DMS53 (cell line): ENCODE results near the gene DNAH8.
A peak's percentile ranks its signal among the peaks of the same experiment; 100 is the strongest.
"Not testable (repeated sequence)": the region's sequence is repeated elsewhere in the genome, so short reads cannot be mapped to it uniquely, and the experiment has no call there.

ENCODE experiments used
- DNase-seq: peaks from one replicate; lab custom pipeline; 2025; lab: John Stamatoyannopoulos, UW

The DNAH8 gene

DNA sequence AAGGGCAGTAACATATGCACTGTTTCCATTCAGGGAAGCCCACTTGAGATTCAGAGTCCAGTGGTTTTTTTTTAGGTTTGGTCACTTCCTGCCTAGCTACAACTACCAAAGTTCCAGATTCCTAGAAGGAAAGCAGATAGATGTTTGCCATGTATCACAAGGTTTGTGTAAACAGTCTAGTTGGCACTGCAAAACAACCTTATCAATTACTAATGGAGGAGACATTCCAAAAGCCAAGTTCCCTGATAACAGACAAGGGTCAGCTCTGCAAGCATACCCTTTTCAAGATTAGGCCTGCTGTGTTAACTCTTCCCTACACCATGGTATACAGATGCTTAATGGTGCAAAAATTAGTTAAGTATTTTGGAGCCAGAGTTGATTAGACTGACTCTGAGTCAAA is 192.2 kb downstream of the DNAH8 start:
- no peak for DNase-seq

DNA sequence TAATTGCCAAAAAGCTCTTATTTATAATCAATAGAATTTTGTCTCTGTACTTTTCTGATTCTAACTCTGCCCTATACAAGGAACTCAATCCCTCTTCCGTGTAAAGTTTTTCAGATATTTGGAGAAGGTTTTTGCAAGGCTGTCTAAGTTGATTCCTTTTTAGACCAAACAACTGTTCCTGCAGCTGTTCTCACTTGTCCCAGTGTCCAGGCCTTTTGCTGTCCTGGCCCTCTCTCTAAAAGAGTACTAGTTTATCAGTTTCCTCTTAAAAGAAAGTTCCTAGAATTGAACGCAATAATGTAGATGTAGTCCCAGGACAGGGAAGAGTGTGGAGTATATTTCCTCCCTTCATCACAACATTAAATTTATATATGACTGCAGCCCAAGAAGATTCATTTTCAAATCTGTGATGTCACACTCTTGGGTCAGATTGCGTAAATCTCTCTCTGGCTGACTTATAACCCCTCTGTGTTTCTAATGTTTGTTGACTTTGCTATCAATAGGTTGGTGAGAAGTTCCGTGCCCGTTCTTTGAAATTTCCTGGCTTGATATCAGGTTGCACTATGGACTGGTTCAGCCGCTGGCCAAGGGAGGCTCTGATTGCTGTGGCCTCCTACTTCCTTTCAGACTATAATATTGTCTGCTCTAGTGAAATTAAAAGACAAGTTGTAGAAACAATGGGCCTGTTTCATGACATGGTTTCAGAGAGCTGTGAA is 194.1 kb downstream of the DNAH8 start:
- peak; percentile 56 for DNase-seq

DNA sequence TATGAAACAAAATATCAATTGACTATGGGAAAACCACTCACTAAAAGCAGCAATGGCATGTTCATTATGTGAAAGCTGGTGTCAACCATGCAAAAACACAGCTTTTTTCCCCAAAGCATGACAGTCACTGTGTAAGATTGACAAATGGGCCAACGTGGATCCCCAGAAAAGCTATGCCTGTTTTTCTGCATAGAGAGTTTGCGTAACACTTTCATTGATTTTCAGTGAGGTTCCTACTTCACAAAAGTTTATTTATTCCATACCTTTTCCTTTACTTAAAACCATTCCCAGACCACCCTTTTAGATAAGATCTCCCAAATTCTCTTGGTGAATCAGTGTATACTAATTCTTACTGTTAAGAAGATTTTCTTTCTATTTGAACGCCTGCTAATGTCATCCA is 195.1 kb downstream of the DNAH8 start:
- no peak for DNase-seq

DNA sequence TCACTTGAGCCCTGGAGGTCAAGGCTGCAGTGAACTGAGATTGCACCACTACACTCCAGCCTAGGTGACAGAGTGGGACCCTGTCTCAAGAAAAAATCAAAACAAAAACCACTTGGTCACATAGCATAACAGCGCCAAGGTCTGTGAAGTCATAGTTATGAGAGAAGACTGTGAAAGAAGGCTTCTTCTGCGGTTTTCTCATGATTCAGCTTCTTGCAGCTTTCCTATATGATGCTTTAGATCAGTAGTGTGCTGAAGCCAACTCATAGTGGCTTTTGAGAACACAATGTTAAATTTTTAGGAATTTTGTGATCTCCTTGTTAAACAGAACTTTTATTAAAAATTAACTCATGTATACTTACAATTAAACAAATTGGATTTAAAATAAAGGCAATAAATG is 197.3 kb downstream of the DNAH8 start:
- no peak for DNase-seq

DNA sequence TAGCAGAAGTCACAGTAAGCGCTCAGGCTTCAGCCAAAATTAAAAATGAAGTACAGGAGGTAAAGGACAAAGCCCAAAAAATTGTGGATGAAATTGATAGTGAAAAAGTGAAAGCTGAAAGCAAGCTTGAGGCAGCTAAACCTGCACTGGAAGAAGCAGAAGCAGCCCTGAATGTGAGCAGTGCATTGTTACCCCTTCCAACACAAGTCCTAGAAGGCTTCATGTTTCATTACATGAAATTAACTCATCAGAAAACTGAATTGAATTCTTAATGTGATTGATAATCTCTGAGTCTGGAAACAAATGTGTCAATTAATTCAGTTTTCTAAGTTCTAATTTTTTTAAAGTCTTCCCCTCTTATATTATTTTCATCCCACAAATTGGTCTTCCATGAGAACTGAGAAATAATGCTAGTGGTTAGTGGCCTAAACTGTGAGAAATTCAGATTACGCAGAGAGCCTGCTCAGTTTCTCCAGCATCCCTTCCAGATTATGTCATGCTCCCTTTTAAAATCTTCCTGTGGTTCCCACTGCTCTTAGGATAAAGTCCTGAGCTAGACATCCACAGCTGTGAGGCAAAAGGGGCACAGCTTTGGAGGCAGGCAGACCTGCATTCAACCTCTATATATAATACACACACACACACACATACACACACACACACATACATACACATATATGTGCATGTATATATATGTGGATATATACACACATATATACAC is 200.3 kb downstream of the DNAH8 start:
- no peak for DNase-seq

DNA sequence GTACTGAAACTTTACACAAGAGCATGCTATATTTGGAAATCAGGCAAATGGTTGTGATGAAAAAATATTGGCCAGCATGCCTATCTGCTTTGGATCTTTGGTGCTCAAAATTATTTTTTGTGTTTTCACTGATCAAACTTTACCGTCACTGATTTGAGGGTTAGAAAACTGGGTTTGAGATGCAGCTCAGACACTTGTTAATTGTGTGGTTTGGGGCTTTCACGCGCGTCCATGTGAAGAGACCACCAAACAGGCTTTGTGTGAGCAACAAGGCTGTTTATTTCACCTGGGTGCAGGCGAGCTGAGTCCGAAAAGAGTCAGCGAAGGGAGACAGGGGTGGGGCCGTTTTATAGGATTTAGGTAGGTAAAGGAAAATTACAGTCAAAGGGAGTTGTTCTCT is 206.4 kb downstream of the DNAH8 start:
- not testable (repeated sequence) for DNase-seq

DNA sequence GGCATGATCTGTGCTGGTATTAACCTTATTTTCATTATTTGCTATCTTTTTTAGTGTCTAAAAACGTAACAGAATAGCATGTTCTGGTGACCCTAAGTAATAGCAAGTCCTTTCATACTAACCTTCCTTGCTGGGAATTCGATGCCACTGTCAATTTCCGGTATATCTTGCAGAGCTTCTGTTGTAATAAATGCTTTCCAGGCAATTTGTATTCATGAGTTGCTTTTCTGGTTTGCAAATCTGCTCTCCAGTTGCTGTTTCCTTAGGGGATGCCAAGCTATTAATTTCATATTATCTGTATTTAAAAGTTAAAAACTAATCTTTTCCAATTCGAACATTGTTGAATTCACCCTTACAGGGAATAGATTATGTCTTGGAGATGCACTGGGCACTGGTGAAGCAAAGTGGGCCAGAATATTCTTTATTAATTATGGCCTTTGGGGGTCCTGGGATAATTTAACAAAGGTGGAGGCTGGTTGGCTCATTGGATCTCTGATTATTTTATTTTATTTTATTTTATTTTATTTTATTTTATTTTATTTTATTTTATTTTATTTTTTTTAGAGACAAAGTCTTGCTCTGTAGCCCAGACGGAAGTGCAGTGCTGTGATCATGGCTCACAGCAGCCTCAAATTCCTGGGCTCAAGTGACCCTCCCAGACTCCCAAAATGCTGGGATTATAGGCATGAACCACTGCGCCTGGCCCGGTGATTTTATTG is 209.8 kb downstream of the DNAH8 start:
- no peak for DNase-seq

DNA sequence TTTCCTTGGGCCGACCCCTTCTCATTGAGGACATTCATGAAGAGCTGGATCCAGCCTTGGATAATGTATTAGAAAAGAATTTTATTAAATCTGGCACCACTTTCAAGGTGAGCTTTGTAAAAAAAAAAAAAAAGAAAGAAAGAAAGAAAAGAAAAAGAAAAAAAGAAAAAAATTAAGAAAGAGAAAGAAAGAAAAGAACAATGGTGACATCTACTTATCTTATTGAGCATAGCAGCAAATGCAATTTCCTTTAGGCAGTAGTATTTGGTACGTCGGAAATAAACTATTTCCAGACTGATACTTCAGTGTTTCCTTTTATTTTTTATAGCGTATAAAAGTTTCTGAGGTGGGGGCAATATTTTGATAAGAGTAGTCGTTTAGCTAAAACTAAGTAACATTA is 214.4 kb downstream of the DNAH8 start:
- no peak for DNase-seq

DNA sequence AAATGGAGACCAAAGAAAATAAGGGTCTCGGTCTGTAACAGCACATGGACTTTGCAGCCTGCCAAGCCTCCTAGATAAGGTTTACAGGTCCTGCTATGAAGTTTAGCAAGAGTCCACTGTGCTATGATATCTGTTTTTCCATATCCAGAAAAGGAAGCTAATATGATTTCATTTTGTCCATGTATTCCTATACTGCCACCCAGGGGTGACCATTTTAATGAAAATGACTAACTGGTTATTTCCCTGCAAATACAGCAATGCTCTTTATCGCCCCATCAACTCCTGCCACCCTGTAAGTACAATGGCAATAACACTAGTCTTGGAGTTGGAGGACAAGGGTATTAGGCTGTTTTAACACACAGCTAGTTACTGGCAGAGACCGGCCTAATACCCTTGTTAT is 218.3 kb downstream of the DNAH8 start:
- peak; percentile 68 for DNase-seq

DNA sequence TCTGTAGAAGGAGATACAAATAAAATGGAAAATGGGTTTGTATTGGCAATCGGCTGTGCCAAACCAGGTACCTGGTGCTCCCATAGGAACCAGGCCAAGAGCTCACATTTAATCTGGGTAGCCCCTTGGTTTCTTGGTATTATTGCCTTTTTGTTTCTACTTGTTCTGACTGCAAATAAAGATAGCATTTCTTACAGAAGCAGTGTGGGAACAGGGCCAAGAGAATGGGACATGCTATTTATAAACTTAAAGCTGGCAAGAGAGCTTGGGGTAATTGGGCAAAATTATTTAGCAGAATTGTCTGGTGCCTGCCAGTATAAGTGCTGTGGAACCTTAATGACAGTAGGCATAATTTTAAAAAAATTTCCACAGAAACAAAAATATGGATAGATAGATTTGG is 219.9 kb downstream of the DNAH8 start:
- no peak for DNase-seq

DNA sequence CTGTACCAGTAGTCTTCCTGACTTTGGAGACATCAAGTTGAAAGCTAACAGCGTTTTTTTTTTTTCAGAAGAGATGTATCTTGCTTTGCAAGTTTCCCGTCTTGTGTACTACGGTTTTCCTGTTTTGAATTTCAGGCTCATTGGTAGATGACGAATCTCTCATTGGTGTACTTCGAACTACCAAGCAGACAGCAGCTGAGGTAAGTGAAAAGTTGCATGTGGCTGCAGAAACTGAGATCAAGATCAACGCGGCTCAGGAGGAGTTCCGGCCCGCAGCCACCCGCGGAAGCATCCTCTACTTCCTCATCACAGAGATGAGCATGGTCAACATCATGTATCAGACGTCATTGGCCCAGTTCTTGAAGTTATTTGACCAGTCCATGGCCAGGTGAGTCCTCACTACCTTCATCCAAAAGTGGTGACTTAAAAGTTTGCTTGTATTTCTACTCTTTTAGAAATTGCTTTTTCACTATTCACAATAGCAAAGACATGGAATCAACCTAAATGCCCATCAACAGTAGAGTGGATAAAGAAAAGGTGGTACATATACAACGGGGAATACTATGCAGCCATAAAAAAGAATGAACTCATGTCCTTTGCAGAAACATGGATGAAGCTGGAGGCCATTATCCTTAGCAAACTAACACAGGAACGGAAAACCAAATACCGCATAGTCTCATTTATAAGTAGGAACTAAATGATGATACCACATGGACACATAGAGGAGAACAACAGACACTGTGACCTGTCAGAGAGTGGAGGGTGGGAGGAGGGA is 222.9 kb downstream of the DNAH8 start:
- DNase-seq = no peak

DNA sequence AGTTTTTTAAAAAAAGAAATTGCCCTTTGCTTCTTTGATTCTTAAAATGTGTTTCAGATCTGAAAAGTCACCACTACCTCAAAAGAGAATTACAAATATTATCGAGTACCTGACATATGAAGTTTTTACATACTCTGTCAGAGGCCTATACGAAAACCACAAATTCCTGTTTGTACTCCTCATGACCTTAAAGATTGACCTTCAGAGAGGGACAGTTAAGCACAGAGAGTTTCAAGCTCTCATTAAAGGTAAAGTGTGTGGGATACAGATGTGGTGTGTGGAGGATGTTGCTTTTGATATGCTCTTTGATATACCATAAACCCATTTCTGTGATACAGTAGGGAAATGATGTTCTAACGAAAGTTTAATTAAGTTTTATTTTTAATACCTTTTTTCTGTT is 223.6 kb downstream of the DNAH8 start:
- no peak for DNase-seq

DNA sequence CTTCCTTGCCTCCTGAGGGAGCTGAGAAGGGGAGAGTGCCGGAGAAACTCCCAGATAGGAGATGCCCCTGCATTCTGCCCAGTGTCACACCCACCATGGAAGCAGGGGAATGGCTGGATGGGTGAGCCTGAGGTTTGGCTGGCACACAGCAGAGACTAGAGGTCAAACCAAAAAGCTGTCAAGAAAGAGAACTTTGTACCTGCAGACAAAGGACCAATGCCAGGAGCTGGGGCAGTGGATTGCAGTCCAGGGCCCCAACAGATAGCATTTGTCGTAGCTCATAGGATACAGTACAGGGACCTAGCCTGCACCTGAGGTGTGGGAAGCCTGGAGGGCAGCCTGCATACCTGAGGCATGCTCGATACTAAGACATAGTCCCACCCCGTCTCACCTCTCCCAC is 227.3 kb downstream of the DNAH8 start:
- no peak for DNase-seq

DNA sequence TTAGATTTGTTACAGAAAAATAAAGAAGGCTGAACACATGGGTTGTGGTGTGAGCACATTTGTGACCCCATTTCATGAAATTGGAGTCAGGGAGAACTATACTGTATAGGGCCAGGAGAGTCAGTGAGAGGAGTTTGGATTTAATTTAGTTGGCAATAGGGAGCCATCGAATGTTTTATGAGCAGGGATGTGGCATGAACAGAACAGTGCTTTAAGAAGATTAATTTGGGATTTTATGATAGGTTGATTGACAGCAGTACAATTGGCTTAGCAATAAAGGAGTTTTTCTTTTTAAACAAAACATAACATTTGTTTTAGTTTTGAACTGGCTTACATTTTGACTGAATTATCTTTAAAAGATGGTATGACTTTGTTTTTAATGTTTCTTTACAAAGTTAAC is 227.9 kb downstream of the DNAH8 start:
- no peak for DNase-seq

DNA sequence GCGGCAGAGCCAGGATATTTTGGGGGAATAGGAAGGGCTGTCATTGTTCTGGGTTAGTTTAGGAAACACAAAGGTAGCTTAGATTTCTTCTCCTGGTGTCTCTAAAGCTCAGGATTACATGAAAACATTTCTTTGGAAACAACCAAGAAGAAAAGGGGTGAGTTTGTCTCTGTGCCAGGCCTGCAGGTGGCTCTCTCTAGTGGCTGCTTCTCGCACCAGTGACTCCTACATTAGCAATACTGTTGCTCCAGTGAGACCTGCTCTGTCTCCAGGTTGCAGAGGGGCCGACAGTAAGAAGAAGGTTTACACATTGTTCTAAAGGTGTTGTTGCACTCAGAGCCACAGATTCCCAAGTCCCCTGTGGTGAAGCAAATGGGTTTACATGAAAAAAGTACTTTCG is 228.9 kb downstream of the DNAH8 start:
- DNase-seq = peak; percentile 23

DNA sequence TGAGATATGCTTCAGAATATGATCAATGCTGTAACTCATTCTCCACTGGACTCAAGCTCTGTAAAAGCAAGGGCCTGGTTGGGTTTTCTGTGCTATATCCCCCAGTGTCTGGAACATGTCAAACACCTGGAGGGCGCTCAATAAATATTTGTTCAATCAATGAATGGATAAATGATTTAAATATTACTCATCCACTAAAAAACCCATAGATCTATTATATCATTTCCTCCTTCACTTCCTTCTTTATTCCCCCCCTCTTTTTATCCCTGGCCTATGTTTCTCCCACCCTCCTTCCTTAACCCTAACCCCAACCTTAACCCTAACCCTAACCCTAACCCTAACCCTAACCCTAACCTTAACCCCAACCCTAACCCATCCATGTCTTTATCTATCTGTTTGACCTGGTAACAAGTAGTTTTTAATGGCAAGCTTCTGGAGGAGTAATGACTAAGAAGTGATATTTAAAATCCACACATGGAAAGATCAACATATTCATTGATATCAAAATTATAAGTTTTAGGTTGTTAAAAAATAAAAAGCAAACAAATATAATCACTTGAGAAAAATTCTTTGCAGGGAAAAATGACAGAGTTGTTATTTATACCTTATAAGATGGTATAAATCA is 229.7 kb downstream of the DNAH8 start:
- peak; percentile 29 for DNase-seq

DNA sequence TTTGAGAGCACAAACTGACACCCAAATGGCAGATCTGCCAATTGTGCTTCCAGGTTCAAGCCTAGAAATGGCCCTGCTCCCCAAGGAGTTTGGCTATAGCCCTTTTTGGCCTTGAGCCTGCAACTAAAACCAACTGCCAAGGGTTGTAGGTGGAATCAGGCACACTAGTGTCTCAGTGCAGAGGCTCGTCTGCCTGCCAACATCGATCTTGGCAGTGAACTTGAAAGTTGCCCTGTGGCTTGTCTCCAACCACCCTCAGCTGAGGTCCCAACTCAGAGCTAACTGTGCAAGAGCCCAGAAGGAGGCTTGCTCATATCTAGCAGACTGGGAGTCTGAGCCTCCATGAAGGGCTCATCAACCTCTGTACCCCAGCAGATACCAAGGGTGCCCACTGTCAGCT is 240.8 kb downstream of the DNAH8 start:
- DNase-seq = no peak

DNA sequence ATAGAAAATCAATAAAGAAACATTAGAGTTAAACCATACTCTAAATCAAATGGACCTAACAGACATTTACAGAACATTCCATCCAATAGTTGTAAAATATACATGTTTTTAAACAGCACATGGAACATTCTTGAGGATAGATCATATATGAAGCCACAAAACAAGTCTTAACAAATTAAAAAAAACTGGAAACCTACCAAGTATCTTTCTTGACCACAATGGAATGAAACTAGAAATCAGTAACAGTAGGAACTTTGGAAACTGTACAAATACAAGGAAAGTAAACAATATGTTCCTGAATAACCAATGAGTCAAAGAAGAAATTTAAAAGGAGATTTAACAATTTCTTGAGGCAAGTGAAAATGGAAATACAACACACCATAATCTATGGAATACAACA is 242.3 kb downstream of the DNAH8 start:
- DNase-seq = no peak

DNA sequence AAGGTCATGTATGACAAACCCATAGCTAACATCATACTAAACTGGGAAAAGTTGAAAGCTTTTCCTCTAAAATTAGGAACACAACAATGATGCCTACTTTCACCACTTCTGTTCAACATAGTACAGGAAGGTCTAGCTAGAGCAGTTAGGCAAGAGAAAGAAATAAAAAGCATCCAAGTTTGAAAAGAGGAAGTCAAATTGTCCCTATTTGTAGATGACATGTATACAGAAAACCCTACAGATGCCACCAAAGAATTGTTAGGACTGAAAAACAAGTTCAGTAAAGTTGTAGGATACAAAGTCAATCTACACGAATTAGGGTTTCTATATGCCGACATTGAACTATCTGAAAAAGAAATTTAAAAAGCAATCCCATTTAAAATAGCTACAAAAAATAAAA is 244.0 kb downstream of the DNAH8 start:
- DNase-seq = no peak

DNA sequence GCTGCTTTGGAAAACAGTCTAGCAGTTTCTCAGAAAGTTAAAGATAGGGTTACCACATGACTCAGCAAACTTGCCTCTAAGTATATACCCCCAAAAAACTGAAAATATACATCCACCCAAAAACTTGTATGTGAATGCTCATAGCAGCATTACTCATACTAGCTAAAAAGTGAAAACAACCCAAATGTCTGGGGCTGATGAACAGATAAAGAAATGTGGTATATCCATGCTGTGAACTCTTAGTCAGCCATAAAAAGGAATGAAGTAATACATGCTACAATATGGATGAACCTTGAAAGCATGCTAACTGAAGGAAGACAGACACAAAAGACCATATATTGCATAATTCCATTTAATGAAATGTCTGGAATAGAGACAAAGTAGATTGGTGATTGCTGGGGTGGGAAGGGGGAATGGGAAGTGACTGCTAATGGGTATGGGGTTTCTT is 253.6 kb downstream of the DNAH8 start:
- no peak for DNase-seq

DNA sequence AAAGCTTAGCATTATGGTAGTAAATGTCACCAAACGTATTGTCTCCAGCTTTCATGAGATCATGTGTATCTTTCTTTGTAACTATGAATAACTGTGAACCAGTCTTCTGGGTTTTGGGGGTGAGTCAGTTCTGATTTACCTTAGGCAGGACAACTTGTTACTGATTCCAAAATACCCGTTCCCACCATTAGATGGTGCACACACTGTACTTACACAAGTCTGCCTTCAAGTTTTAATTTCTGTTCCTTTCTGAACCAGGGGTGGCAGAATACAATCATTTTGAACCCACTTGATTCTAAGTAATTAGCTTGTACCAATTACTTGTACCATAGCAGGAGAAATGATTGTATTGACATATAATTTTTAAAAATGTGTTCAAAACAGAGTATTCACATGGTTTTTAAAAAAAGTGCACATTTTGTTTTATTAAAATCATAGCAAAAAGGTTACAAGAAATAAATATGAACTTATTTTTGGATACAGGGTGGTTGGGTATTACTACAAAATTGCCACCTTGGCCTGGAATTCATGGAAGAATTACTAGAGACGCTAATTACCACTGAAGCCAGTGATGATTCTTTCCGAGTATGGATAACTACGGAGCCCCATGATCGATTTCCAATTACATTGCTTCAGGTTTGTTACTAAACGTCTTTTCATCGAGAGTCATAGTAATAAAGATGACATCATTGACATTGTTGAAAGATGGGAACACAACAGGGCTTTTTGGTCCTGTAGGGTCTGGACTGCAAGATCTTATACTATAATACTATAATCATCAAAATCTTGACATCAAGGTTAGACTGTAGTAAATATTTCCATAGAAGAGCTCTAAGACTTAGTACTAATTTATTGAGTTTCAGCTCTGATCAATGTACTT is 258.3 kb downstream of the DNAH8 start:
- peak; percentile 81 for DNase-seq
